SK-N-SH (cell line): ENCODE measurements around the gene FLT4. TPM values are rescaled to one million over a fixed set of nuclear protein-coding genes. Genes with fewer than 3 reads are reported as not detected.

Source experiments
- CTCF ChIA-PET: fragments of 300-600, 350-600 bp; formaldehyde crosslinking; extraction: SDS; loops from one replicate; lab custom pipeline; 2021; lab: Yijun Ruan, JAX
- POLR2A ChIA-PET: fragments of 350-600 bp; sonication (Branson Sonifier 250); formaldehyde crosslinking; extraction: SDS; loops from one replicate; lab custom pipeline; 2020; ENCODE audit warnings: antibody characterized with exemption, inconsistent platforms; lab: Yijun Ruan, JAX
- DNase-seq: peaks from one replicate; pipeline ENCODE4 v3.0.0; 2012
- H2AFZ ChIP-seq: fragments of 200-600 bp; sonication (generic); 2 replicates; pipeline ENCODE4 v1.8.1; 2016; ENCODE audit warnings: antibody characterized with exemption, mild to moderate bottlenecking, low read depth
- H3F3A ChIP-seq: fragments of 200-600 bp; sonication (generic); replicated peaks from 2 replicates; pipeline ENCODE3; 2016; ENCODE audit warnings: antibody characterized with exemption, mild to moderate bottlenecking; ENCODE audit not compliant: insufficient read depth
- H3K27ac ChIP-seq, 2 experiments: fragments of 200-500 bp in 1 of 2; fragments of 200-600 bp in 1 of 2; sonication (Bioruptor generic) in 1 of 2; sonication (generic), shearing (Covaris generic) in 1 of 2; 2 replicates each; pipeline versions ENCODE4 v1.5.1 to v1.6.1; 2014 to 2016; ENCODE audit warnings: low read depth in 2 of 2, inconsistent platforms in 1 of 2, low read length in 1 of 2, mild to moderate bottlenecking in 1 of 2, mixed read lengths in 1 of 2
- H3K27me3 ChIP-seq: fragments of 200-600 bp; sonication (generic), shearing (Covaris generic); 2 replicates; pipeline ENCODE4 v1.6.1; 2016; ENCODE audit warnings: mixed run types; ENCODE audit not compliant: insufficient read depth
- H3K36me3 ChIP-seq, 2 experiments: fragments of 200-500 bp in 1 of 2; fragments of 200-600 bp in 1 of 2; sonication (Bioruptor generic) in 1 of 2; sonication (generic) in 1 of 2; replicated peaks in 1 of 2; 2 replicates each; pipeline versions ENCODE3 to v1.5.1; 2014 to 2016; ENCODE audit warnings: low read length in 1 of 2, mild to moderate bottlenecking in 1 of 2; ENCODE audit not compliant: insufficient read depth in 2 of 2, control insufficient read depth in 1 of 2
- H3K4me1 ChIP-seq, 2 experiments: fragments of 200-500 bp in 1 of 2; fragments of 200-600 bp in 1 of 2; sonication (Bioruptor generic) in 1 of 2; sonication (generic), shearing (Covaris generic) in 1 of 2; 2 replicates each; pipeline versions ENCODE4 v1.5.1 to v1.6.1; 2014 to 2016; ENCODE audit warnings: low read depth in 1 of 2, low read length in 1 of 2, mixed run types in 1 of 2; ENCODE audit not compliant: insufficient read depth in 2 of 2, control insufficient read depth in 1 of 2
- H3K4me2 ChIP-seq: fragments of 200-600 bp; sonication (generic), shearing (Covaris generic); 2 replicates; pipeline ENCODE4 v1.6.1; 2017; ENCODE audit warnings: mixed run types
- H3K4me3 ChIP-seq, 2 experiments: fragments of 200-500 bp in 1 of 2; fragments of 200-600 bp in 1 of 2; sonication (Bioruptor generic) in 1 of 2; sonication (generic), shearing (Covaris generic) in 1 of 2; 2 replicates each; pipeline versions ENCODE4 v1.5.1 to v1.8.1; 2014 to 2016; ENCODE audit warnings: low read depth in 2 of 2, inconsistent platforms in 1 of 2, low read length in 1 of 2, mild to moderate bottlenecking in 1 of 2, mixed read lengths in 1 of 2, moderate library complexity in 1 of 2
- H3K79me2 ChIP-seq: fragments of 200-600 bp; sonication (generic); 2 replicates; pipeline ENCODE4 v1.8.1; 2017; ENCODE audit warnings: mild to moderate bottlenecking; ENCODE audit not compliant: insufficient read depth
- H3K9ac ChIP-seq: fragments of 200-600 bp; sonication (generic); 2 replicates; pipeline ENCODE4 v1.6.1; 2017; ENCODE audit warnings: mixed run types
- H3K9me2 ChIP-seq: fragments of 200-600 bp; sonication (generic); 2 replicates; pipeline ENCODE4 v1.6.1; 2017; ENCODE audit warnings: mixed run types
- H3K9me3 ChIP-seq: fragments of 200-600 bp; sonication (generic); 2 replicates; pipeline ENCODE4 v1.6.1; 2017; ENCODE audit warnings: mixed run types, mild to moderate bottlenecking, moderate library complexity
- H4K20me1 ChIP-seq: fragments of 200-600 bp; sonication (generic); 2 replicates; pipeline ENCODE4 v1.6.1; 2017; ENCODE audit warnings: mild to moderate bottlenecking, mixed run types; ENCODE audit not compliant: insufficient read depth
- CHD2 ChIP-seq: fragments of 150-350 bp; IDR thresholded peaks from 2 replicates; pipeline ENCODE4 v1.6.1; 2018; ENCODE audit warnings: low read length; ENCODE audit not compliant: partially characterized antibody
- EP300 ChIP-seq, 2 experiments: IDR thresholded peaks; 2 replicates each; pipeline versions ENCODE4 v1.4.0 to v1.6.1; 2012; ENCODE audit warnings: borderline replicate concordance in 1 of 2, low read depth in 1 of 2, low read length in 1 of 2
- EZH2phosphoT487 ChIP-seq: fragments of 200-600 bp; sonication (generic); IDR thresholded peaks from 2 replicates; pipeline ENCODE4 v1.6.1; 2017; ENCODE audit warnings: low read depth, mixed run types, mild to moderate bottlenecking, antibody characterized with exemption, moderate library complexity, borderline replicate concordance
- FOXJ3 ChIP-seq: sonication (generic); formaldehyde crosslinking; IDR thresholded peaks from 2 replicates; pipeline ENCODE4 v1.5.1; 2020; ENCODE audit warnings: mild to moderate bottlenecking, missing genetic modification reagents
- FOXM1 ChIP-seq: IDR thresholded peaks from 2 replicates; pipeline ENCODE4 v1.4.0; 2012; ENCODE audit warnings: low read depth, mild to moderate bottlenecking
- MEF2A ChIP-seq: IDR thresholded peaks from 2 replicates; pipeline ENCODE4 v1.4.0; 2012; ENCODE audit warnings: low read depth, borderline replicate concordance
- NRF1 ChIP-seq: IDR thresholded peaks from 2 replicates; pipeline ENCODE4 v1.6.1; 2012; ENCODE audit warnings: low read depth, mild to moderate bottlenecking, low read length
- RAD21 ChIP-seq: IDR thresholded peaks from 2 replicates; pipeline ENCODE4 v1.6.1; 2012; ENCODE audit warnings: mild to moderate bottlenecking, low read length
- RFX5 ChIP-seq: IDR thresholded peaks from 2 replicates; pipeline ENCODE4 v1.6.1; 2012; ENCODE audit warnings: mild to moderate bottlenecking, improper control_type of control experiment, low read length
- RXRA ChIP-seq: IDR thresholded peaks from 2 replicates; pipeline ENCODE4 v1.4.0; 2012; ENCODE audit warnings: low read depth, mild to moderate bottlenecking, borderline replicate concordance
- TAF1 ChIP-seq: IDR thresholded peaks from 2 replicates; pipeline ENCODE4 v1.6.1; 2012; ENCODE audit warnings: low read depth, mild to moderate bottlenecking, low read length, moderate library complexity, borderline replicate concordance
- TEAD4 ChIP-seq: IDR thresholded peaks from 2 replicates; pipeline ENCODE4 v1.4.0; 2012; ENCODE audit warnings: mild to moderate bottlenecking, borderline replicate concordance; ENCODE audit not compliant: insufficient read depth
- YY1 ChIP-seq: IDR thresholded peaks from 2 replicates; pipeline ENCODE4 v1.4.0; 2012; ENCODE audit warnings: low read depth, mild to moderate bottlenecking
- WGBS: methylation state at CpG from one replicate; pipeline ENCODE4 v1.1.6; 2017; ENCODE audit warnings: low lambda C conversion rate; 5-methylcytosine and 5-hydroxymethylcytosine counted together
- polyA plus RNA-seq, 3 experiments: library from polyadenylated mRNA; depleted of rRNA; stranded (reverse); fragments of >200 nt; gene quantifications; 2 replicates each; pipeline ENCODE4 v1.2.3, GENCODE V29; 2012
- TF ChIP-seq, protein P1 (sequence below): IDR thresholded peaks from 2 replicates; pipeline ENCODE4; 2012
- TF ChIP-seq, protein P2 (sequence below): IDR thresholded peaks from 2 replicates; pipeline ENCODE4 v1.6.1; 2012; ENCODE audit warnings: mild to moderate bottlenecking, low read depth, low read length, moderate library complexity
- TF ChIP-seq, protein P3 (sequence below): fragments of 150-350 bp; IDR thresholded peaks from 2 replicates; pipeline ENCODE4 v1.6.1; 2017; ENCODE audit warnings: antibody characterized with exemption, low read length, low read depth, borderline replicate concordance

FLT4 gene
- polyA plus RNA-seq, 1 of the 3 experiments (the other 2 are of a cell fraction), result 0.05 TPM

DNA sequence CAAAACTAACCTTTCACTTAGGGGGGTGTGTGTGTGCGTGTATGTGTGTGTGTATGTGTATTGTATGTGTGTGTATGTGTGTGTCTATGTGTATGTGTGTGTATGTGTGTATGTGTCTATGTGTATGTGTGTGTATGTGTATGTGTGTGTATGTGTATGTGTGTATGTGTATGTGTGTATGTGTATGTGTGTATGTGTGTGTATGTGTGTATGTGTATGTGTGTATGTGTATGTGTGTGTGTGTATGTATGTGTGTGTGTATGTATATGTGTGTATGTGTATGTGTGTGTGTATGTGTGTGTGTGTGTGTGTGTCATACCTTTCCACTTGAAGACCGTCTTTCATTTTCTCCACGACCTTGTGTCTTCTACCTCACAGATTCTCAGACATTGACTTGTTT, 20.8 kb upstream of the FLT4 start:
- WGBS, result 10% methylated on average over 3 of the region's 3 CpGs
- POLR2A ChIA-PET, result no interaction called here
- DNase-seq, result no peak
- H3K9ac ChIP-seq, result no peak overlapping the region
- no peaks in the 10 kb centered on the region; a peak in 1 of 4 replicates for H3K4me1 ChIP-seq
- no peaks in the 10 kb centered on the region for H3F3A ChIP-seq
- peaks cover 24% of the 10 kb centered on the region for H3K27me3 ChIP-seq
- H3K9me2 ChIP-seq, result no peaks in the 10 kb centered on the region
- TF ChIP-seq EP300 (IDR thresholded peaks at IDR 0.05; ENCODE audit: borderline replicate concordance in 1 of 2, low read depth in 1 of 2, low read length in 1 of 2) (no peak), TAF1 (no peak), EZH2phosphoT487 (no peak), FOXM1 (no peak), RFX5 (no peak), RAD21 (no peak), YY1 (no peak), NRF1 (no peak), FOXJ3 (CRISPR knock-in tag) (no peak), RXRA (no peak), MEF2A (no peak), TEAD4 (no peak), CHD2 (no peak)
- TF ChIP-seq, protein P1, sequence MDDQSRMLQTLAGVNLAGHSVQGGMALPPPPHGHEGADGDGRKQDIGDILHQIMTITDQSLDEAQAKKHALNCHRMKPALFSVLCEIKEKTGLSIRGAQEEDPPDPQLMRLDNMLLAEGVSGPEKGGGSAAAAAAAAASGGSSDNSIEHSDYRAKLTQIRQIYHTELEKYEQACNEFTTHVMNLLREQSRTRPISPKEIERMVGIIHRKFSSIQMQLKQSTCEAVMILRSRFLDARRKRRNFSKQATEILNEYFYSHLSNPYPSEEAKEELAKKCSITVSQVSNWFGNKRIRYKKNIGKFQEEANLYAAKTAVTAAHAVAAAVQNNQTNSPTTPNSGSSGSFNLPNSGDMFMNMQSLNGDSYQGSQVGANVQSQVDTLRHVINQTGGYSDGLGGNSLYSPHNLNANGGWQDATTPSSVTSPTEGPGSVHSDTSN, result no peak
- TF ChIP-seq, protein P2, sequence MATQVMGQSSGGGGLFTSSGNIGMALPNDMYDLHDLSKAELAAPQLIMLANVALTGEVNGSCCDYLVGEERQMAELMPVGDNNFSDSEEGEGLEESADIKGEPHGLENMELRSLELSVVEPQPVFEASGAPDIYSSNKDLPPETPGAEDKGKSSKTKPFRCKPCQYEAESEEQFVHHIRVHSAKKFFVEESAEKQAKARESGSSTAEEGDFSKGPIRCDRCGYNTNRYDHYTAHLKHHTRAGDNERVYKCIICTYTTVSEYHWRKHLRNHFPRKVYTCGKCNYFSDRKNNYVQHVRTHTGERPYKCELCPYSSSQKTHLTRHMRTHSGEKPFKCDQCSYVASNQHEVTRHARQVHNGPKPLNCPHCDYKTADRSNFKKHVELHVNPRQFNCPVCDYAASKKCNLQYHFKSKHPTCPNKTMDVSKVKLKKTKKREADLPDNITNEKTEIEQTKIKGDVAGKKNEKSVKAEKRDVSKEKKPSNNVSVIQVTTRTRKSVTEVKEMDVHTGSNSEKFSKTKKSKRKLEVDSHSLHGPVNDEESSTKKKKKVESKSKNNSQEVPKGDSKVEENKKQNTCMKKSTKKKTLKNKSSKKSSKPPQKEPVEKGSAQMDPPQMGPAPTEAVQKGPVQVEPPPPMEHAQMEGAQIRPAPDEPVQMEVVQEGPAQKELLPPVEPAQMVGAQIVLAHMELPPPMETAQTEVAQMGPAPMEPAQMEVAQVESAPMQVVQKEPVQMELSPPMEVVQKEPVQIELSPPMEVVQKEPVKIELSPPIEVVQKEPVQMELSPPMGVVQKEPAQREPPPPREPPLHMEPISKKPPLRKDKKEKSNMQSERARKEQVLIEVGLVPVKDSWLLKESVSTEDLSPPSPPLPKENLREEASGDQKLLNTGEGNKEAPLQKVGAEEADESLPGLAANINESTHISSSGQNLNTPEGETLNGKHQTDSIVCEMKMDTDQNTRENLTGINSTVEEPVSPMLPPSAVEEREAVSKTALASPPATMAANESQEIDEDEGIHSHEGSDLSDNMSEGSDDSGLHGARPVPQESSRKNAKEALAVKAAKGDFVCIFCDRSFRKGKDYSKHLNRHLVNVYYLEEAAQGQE, result no peak
- TF ChIP-seq, protein P3, sequence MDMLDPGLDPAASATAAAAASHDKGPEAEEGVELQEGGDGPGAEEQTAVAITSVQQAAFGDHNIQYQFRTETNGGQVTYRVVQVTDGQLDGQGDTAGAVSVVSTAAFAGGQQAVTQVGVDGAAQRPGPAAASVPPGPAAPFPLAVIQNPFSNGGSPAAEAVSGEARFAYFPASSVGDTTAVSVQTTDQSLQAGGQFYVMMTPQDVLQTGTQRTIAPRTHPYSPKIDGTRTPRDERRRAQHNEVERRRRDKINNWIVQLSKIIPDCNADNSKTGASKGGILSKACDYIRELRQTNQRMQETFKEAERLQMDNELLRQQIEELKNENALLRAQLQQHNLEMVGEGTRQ, result no peak
- no peaks in the 10 kb centered on the region for H3K36me3 ChIP-seq
- no peak overlapping the region; the same call in 1 of the 2 replicates for H3K4me2 ChIP-seq
- H4K20me1 ChIP-seq, result no peaks in the 10 kb centered on the region
- H3K27ac ChIP-seq, result no peak overlapping the region
- H3K4me3 ChIP-seq, result 0 out of 4 replicates have a peak overlapping the region, but pooled peaks of 1 of the 2 experiments have one; percentile 41
- H3K9me3 ChIP-seq, result no peaks in the 10 kb centered on the region
- no peak overlapping the region for H2AFZ ChIP-seq
- no peaks in the 10 kb centered on the region for H3K79me2 ChIP-seq
- CTCF ChIA-PET, result interaction anchor here (0.7 to 2.7 kb wide), 8 partner anchors 9 to 531 kb away, joined by 3 to 12 read pairs (median 4); no protein-coding TSS in a partner anchor
